Measurements from ENCODE around the gene EMP1.

EMP1 gene

DNA sequence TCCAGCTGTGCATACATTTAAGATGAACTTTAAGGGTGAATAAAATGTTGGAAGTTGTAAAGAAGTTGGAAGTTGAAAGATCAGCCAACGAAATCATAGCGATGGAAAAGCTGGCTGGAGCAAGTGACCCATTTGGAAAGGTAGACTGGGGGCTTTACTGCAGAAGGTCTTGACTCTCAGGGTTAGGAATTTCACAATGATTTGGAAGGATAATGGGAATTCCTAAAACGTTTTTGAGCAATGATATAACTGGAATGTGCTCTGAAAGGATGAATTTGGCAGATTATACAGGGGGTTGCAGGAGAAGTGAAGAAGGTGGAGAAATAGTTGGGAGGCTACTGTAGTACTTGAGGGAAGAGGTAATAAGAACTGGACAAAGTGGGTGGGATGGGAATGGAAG is 27.4 kb downstream of the EMP1 start:
- no peak for DNase-seq

DNA sequence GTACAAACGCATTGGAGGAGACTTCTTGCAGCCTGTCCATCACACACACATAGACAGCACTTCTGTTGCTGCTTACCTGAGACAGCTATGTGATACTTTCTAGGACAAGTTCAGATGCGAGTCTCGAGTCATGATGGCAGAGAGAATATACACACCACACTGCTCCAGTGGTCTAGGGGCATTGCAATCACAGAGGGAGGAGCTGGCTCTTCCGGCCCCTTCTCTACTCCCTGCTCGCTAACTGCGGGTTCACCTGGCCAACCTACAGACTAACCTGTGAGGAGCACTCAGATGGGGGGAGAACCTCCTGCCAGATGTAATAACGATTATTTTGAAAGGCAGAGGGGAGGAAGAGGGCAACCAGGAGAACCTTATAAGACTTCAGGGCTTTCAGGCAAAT is 30.7 kb downstream of the EMP1 start:
- DNase-seq = no peak

DNA sequence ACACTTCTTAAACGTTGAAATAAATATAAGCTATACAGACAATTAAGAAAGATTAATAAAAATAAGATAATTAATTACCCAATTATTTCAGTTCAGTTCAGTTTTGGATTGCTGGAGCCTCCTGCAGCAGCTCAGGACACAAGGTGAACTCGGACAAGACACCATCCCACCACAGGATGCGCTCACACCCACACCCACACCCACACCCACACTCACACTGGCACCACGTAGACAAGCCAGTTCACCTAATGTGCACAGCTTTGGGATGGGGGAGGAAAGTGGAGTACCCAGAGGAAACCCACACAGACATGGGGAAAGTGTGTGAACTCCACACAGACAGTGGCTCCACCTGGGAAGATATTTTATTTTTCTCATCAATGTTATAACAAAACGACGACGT is 32.1 kb downstream of the EMP1 start:
- no peak for DNase-seq

DNA sequence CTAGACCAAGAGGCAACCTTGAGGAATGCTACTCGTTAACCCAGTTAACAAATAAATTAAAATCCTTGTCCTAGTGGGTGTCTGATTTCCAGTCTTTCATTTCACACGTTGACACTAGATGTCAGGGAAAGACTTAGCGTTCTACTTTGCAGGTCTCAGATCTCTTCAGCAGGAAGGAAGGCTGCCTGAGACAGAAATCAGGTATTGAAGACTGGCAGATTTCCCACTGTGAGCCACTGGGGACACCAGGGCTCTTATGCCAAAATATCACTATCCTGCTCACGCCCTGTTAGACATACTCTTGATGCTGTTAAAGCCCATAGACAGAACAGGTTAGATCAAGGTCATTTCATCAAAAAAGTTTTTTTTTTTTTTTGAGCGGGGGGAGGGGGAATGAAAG is 33.0 kb downstream of the EMP1 start:
- DNase-seq = no peak

DNA sequence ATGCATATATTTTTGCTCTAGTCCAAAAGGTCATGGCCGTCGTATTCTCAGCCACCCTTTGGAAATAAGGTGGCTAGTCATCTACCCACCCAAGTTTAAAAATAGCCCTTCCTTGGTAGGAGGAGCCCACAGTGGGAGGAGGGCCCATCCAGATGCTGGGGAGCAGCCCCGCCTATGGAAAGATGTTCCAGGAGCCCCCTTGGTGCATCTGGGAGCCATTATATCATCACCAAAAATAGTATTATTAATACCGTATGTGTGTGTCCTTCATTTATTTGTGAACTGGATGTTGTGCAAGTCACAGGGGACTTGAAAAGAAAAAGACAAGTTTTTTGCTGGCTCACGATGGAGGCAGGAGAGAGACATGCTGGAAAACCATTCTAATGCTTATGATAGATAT is 34.0 kb downstream of the EMP1 start:
- no peak for DNase-seq

DNA sequence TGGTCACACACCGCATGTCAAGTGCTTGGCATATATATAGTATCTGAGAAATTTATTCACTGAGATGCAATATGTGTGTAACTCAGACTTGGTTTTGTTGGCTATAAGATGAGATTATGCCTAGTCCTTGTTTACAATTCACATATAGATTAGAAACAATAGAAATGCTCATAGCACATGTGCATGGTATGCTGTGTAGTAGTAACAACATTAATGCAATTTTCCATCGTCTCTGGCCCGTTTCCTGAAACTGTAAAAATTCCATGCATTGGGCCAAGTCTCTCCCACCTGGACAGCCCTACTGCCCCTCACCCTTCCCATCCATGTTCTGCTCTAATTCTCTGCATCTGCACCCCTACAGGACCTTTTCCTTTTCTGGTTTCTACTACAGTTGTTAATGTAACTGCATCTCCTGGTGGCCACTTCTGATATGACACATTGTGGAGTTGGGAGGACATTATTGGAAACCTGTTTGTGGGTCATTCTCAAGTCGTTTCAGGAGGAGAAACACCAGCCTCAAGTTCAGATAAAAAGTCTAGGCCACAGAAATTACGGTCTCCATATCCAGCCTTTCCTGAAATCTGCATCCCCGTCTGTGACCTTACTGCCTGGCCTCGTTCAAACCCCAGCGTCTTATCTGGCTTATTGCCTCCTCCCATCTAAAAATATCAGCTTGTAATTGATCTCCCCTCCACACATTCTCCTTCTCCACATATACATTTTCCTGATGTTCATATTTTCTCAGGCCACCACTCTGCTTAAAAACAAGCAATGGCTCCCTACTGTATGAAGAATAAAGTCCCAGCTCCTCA is 37.5 kb downstream of the EMP1 start:
- DNase-seq = peak in 1 of 2 donors; percentile 40

DNA sequence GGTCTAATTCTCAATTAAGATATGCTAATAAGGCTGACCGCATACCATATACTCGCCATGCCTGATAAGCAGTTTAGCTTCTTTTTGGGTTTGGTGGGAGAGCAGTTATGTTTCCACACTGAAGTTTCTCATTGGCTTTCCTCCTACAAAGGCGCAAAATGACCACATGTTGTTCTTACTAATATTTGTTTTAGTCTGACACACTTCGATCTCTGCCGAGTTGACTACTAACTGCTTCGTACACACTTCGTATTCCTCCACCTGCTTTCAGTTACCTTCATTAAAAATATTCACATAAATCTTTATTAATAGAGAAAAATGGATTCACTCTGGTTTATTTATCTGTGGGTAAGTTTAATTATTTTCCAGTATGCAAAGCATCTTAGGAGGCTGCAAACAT is 41.7 kb downstream of the EMP1 start:
- DNase-seq = no peak

DNA sequence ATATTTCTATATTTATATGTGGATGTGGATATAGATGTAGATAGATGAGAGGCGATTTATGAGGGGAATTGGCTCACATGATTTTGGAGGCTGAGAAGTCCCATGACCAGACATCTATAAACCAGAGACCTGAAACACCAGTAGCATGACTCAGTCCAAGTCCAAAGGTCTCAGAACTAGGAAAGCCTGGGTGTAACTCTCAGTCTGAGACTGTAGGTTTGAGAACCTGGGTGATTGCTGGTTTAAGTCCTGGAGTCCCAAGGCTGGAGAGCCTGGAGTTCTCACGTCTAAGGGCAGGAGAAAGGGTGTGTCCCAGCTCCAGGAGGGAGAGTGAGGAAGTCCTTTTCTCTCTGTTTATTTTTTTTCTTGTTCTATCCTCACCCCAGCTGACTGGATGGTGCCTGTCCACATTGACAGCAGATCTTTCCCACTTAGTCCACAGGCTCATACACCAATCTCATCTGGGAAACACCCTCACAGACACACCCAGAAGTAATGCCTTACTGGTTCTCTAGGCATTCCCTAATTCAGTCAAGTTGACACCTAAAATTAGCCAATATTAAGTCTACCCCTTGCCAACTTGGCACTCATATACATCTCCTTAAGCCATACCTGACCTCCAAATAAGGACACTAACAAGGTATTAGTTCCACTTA is 45.4 kb downstream of the EMP1 start:
- no peak for DNase-seq

DNA sequence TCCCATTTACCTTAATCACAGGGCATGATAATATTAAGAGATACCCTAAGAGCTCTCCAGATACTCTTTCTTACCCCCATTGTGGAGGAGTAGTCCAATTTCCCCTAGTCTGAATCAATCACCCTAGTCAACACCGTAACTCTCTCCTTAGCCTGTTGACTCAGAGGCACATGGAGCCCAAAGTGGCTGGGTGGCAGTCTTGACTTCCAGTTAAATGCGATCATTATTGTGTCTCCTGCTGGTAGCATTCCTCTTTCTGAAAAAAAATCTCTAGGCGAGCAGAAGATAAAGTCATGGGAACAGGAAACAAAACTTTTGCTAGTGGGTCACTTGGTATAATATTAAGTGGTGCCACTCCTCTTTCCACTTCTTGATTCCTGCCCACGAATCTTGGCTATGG is 46.4 kb downstream of the EMP1 start:
- no peak for DNase-seq

DNA sequence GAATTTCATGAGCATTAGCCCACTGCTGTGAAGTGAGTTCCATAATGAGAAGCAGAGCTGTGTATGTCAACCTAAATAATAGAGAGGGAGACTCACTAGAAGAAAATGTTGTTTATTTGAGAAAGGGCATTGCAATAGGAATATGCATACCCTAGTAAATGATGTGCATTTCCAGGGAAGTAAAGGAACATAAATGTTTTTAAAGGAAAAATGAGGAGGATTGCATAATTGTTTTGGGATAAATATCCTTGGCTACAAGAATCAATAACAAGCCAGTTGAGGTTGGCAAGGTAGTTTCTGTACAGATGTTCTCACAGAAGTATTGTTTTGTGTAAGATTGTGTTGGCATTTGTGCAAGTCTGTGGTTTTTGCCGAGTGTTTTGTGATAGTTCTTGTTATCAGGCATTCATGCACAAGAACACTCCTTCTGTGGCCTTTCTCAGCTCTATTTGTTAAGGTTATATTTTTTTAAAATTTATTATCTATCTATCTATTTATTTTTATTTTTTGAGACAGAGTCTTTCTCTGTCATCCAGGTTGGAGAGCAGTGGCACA is 47.1 kb downstream of the EMP1 start:
- no peak for DNase-seq

DNA sequence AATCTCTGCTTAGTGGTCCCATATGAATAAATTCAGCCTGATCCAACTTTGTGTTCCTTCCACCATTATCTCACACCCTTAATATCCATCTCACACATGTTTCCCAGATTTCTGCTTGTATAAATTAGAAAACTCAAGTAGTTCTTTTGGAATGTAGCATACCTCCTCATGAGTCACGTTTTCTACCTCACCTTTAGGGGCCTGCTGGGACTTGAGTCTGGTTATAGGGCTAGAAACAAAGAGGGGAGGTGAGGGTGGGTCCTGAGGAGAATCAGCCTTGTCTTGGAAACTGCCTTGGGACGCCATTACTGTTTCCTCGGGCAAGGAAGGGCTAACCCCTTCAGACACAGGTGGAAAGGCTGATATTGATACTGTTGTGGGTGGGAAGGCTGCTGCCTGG is 51.1 kb downstream of the EMP1 start:
- DNase-seq = no peak

DNA sequence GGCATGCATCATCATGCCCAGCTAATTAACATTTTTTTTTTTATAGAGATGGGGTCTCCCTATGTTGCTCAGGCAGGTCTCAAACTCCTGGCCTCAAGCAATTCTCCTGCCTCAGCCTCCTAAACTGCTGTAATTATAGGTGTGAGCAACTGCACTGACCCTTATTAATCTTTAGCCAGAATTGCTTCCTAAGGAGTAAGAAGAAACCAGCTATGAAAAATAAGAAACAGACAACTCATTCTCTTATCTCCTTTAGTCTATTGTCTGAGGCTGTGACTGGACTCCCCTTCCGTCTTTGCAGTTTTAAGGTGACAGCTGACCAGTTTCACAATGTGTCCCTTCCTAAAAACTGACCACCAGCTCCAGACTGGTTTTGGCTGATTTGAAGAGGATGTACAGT is 52.4 kb downstream of the EMP1 start:
- no peak for DNase-seq

DNA sequence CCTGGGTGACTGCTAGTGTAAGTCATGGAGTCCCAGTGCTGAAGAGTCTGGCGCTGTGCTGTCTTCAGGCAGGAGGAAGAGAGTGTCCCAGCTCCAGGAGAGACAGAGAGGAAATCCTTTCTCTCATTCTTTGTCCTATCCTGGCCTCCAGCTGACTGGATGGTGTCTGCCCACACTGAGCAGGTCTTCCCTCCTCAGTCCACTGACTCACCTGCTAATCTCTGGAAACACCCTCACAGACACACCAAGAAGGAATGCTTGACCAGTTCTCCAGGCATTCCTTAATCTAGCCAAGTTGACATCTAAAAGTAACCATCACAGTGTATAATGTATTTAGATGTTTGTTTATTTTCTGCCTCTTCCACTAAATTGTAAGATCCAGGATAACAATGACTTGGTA is 53.9 kb downstream of the EMP1 start:
- no peak for DNase-seq

DNA sequence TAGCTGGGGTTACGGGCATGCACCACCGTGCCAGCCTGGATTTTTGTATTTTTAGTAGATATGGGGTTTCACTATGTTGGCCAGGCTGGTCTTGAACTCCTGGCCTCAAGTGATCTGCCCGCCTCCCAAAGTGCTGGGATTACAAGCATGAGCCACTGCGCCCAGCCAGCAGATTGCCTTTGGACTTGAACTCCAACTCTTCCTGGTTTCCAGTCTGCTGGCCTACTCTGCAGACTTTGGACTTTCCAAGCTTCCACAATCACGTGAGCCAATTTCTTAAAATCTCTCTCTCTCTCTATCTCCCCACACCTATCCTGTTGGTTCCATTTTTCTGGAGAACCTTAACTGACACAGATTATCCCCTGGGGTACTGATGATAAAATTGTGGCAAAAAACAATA is 55.0 kb downstream of the EMP1 start:
- no peak for DNase-seq

DNA sequence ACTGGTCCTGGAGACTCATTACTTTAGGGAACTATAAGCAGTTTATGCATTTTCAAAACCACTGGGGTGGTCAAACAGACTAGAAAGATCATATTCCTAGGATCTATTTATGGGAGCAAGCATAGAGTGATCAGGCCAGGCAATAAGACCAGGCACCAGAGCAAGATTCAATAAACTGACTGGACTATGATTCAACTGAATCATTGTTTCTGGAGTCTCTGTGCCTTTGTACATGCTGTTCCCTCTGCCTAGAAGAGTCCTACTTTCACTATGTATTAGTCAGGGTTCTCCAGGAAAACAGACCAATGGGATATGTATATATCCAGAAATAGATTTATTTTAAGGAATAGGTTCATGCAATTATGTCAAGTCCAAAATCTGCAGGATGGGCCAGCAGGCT is 55.5 kb downstream of the EMP1 start:
- no peak for DNase-seq

DNA sequence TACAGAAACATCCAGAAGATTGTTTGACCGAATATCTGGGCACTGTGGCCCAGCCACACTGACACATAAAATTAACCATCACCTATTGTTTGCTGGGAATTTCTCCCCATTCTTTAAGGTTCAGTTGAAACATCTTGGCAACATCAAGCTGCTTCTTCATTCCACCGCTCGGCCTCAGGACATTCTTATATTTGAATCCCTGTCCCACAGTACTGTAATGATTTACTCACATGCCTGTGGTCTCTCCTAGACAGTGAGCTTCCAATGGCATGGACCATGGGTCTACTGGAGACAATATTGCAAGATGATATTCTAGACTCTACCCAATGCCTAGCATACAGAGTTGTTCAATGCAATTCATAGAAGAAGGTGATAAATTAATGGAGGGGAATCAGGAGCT is 56.1 kb downstream of the EMP1 start:
- DNase-seq = no peak

DNA sequence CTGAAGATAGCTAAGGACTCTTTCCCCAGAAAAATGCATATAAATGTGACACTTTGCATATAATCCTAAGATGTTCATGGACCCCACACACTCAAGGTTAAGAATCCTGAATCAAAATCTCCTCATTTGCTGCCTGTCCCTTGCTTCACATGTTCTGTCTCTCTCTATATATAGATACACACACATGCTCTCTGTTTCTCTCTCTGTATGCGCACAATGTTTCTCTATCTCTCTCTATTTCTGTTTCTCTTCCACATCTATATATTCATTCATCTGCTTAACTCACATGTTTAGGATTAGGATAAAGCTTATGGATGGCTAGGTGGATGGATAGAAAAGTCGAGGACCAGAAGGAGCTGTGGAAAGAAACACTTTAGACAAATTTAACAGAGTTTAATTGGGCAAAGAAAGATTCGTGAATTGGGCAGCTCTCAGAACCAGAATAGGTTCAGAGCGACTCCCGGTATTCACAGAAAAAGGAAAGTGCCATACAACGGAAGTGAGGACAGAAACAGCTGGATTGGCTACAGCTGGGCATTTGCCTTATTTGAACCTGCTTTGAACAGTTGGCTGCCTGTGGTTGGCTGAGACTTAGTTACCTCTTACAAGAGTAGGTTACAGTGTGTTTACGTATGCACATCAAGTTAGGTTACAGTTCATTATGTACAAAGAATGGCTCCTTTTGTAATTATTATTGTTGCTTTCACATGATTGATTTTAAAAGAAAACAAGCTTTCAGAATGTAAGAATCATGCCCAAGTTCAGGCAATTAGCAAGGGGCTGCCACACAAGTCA is 57.6 kb downstream of the EMP1 start:
- DNase-seq = no peak

DNA sequence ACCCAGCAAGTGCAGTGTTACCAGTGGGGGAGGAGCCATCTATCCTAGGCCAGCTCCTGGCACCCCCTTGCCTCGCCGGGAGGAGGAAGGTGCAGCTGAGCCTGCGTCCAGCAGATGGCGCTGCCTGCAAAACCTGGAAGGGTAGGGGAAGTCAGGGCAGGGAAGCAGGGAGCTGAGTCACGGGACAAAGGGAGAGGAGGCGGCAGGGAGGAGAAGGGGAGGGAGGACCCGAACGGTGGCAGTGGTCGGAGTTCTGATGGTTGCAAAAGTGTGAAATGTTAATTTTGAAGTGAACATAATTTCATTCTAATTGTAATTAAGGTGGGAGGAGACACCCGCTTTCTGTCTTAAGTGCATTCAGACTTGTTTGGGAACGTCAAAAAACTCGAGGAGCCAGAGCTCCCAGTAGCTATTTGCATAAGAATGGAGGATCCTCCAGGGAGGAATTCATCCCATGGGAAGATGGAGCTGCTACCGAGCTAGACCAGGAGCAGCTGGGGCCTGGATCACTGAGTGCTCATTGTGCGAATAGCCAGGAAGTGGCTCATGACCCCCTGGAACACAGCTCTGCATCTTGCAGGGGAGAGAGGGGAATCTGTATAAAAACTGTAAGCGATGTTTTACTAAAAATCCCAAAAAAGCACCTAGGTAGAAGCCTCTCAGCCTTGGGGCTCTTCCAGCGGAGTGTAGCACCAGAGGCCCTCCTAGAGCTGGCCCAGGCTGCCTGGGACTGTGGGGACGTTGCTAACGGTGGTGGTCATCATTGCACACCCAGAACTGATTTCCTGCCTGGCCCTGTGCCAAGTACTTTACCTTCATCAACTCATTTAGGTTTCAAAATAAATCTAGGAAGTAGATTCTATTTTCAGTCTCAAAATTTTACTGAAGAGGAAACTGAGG is 59.5 kb downstream of the EMP1 start:
- DNase-seq = peak; percentile 70 to 79

DNA sequence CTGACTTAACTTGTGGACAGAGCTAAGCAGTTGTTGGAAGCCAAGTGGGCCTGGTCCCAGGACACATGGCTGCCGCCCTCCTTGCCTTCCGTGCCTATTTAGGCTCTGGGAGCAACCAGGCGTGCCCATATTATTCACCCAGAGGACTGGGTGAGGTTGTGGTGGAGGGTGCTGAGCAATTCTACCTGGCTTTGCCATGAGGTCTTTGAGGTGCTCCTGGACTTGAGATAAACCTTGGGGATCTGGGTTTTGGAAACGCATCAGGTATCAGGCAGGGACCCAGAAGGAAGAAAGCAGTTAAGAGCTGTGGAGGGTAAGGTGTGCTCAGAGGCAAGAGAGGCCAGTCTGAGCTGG is 60.1 kb downstream of the EMP1 start:
- no peak for DNase-seq

DNA sequence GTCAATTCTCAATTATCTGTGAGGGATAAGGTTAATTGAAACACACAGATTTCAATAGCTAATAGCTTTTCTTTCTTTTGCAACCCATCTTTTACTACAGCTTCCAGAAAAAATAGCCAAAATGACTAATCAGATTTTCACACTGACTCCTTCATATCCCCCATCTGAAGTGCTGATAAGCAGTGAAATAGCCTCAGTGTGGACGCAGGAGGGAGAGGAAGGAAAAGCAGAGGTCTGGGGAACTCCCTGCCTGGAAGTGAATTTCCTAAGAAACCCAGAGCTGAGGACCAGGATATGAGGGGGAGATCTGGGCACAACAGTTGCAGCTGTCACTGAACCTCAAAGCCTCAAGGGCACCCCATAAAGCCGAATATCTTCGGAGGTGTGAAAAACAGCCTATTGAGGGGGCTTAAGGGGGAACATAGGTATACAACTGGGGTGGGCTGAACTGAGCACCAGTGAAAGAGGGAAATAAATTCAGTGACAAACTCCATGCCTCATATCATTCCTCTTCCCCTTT is 60.9 kb downstream of the EMP1 start:
- DNase-seq = no peak

DNA sequence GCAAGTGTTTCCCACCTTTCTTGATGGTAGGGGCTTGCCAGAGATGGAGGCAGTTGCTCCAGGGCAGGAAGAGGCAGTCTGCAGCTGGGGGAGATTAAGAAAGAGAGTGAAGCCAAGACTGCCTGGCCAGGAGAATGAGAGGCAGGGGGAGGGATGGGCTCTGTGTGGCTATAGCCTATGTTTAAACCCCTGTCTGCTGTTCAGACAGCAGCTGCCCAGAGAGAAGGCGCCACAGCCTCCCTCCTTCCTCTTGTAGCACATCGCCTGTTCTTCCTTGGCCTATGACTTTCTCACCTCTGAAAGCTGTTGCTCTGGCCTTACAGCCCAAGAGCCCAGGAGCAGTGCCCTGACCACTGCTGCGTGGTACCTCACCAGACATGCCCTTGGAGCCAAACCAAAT is 61.7 kb downstream of the EMP1 start:
- DNase-seq = no peak

DNA sequence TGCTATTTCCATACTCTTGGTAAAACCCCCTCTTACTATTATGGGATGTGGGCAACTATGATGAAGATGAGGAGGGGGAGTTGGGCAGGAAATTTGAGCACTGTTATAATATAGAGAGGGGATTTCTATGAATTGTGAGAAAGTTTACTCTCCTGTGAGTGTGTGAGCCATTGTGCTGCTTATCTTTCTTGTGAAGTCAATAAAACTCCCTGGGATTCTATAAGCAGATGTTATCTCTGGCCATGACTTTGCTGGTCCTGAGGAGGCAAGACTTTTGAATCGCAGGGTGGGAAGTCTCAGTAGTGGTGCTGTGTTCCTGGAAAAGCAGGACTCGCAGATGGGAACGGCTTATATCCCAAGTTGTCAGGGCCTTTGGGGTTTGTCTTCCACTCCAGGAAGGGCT is 62.2 kb downstream of the EMP1 start:
- no peak for DNase-seq

All from CD4-positive, alpha-beta T cell treated with Interleukin-4 for 1 hour (primary cell).